D721Med (cell line): ENCODE data around the gene PPT2.
A peak's percentile ranks its signal among the peaks of the same experiment; 100 is the strongest.

Experiments used
- DNase-seq: peaks from one replicate; pipeline ENCODE4 v3.0.0; 2011; ENCODE audit warnings: low spot score; ENCODE audit not compliant: insufficient read length
- FAIRE-seq: peaks from 2 replicates; lab custom pipeline; 2011; peaks lifted over from hg19 to GRCh38; lab: Jason Lieb, UNC
- TF ChIP-seq, protein P1 (sequence below): IDR thresholded peaks from 2 replicates; pipeline ENCODE4 v1.5.1; 2012; ENCODE audit warnings: mild to moderate bottlenecking, control low read depth; ENCODE audit not compliant: insufficient read depth; ENCODE audit errors: missing control alignments

The PPT2 gene

GRCh38 chr6:32188381-32189068 lies 34.6 kb downstream of the PPT2 start:
- DNase-seq (no peak), FAIRE-seq (no peak)
- TF ChIP-seq, protein P1, sequence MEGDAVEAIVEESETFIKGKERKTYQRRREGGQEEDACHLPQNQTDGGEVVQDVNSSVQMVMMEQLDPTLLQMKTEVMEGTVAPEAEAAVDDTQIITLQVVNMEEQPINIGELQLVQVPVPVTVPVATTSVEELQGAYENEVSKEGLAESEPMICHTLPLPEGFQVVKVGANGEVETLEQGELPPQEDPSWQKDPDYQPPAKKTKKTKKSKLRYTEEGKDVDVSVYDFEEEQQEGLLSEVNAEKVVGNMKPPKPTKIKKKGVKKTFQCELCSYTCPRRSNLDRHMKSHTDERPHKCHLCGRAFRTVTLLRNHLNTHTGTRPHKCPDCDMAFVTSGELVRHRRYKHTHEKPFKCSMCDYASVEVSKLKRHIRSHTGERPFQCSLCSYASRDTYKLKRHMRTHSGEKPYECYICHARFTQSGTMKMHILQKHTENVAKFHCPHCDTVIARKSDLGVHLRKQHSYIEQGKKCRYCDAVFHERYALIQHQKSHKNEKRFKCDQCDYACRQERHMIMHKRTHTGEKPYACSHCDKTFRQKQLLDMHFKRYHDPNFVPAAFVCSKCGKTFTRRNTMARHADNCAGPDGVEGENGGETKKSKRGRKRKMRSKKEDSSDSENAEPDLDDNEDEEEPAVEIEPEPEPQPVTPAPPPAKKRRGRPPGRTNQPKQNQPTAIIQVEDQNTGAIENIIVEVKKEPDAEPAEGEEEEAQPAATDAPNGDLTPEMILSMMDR = no peak

DNA sequence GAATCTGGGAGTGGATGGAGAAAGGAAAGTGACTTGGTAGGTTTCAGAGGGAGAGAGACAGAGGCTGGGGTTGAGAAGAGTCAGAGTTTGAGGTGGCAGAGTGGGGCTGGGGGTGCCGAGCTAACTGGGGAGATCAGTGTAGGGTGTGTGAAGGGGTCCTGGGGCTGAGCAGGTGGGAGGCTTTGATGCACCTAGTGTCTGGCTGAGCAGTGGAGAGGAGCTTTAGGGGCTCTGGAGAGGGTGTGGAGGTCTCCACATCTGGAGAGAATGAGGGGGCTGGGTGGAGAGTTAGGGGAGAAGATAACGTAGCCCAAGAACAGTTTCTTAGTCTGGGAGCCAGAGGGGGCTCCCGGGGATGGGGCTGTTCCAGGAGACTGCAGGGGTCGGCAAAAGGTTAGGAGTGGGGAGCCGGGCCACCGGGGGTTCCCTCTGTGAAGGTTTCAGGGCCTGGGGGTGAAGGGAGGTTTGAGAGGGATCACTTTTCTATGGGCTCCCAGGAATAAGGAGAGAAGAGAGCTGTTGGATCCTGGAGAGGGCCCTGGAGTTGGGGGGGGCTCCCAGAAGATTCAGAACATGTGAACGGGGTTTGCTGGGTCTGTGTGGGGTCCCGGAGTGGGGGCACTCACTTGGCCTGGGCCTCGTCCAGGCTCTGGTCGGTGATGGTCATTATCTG lies 35.3 kb downstream of the PPT2 start:
- FAIRE-seq = no peak
- DNase-seq = no peak
- TF ChIP-seq, protein P1 = no peak

GRCh38 chr6:32189742-32190053 lies 35.8 kb downstream of the PPT2 start:
- FAIRE-seq (no peak), DNase-seq (no peak)
- TF ChIP-seq, protein P1 = no peak

- DNase-seq (peak; percentile 78), FAIRE-seq (no peak)
- TF ChIP-seq, protein P1 = no peak
Measured at GRCh38 chr6:32190054-32190851, 36.3 kb downstream of the PPT2 start, which contains the start of gene PBX2. PBX2 (minus strand) TSS chr6:32190202; CDS start chr6:32189915, 287 bp downstream.

DNA sequence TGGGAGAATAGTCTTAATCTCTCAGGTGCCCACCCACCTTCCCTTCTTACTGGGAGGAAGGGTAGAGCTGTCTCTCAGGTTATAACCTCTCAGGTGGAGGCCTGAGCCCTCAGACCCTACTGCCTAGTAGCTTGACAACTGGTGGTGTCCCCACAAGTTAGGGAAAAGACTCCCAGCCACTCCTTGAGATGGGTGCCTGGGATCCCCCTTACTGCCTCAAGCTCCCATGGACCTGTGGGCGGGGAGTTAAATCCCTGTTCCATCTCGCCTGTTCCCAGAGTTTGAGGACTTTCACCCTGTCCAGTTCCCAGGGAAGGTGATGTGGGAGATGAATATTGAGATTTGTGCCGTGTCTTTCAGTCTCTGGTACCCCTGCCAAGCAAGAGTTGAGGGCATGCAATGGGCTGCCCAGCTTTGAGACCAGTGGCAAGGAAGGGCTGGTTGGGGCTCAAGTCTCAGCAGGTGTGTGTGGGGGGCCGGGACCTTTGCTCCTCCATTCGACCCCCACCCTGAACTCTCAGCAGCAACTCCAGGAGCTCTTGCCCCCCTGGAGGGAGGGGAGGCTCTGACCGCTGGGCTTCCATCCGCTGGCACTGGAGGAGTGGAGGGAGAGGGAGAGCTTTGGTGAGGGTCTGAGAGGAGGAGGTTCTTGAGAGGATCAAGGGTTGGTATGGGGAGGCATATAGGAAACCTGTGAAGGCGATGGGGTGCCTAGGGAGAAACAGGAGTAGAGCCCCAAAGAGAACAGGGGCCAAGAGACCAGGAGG lies 37.2 kb downstream of the PPT2 start:
- DNase-seq (no peak), FAIRE-seq (no peak)

More for the DNA sequence above, 37.2 kb downstream of the PPT2 start:
- TF ChIP-seq, protein P1 = no peak
